Measurements from ENCODE around the gene SYT14.

Gene SYT14

GRCh38 chr1:210214573-210215409, 276.8 kb downstream of the SYT14 start:
- Histone ChIP-seq H3K9me3 (replicated peaks; ENCODE audit: low read length) (no peaks in the 10 kb centered on the region), H3K9ac (ENCODE audit: low read depth, low read length) (no peak overlapping the region), H3K27me3 (ENCODE audit: control insufficient read depth, insufficient read depth, low read length) (no peaks in the 10 kb centered on the region), H3K36me3 (ENCODE audit: insufficient read depth, low read length) (no peaks in the 10 kb centered on the region), H3K4me2 (ENCODE audit: low read length) (no peak overlapping the region), H3K4me3 (ENCODE audit: low read length) (no peak overlapping the region), H3K4me1 (ENCODE audit: control insufficient read depth, insufficient read depth, low read length) (no peaks in the 10 kb centered on the region)

- Histone ChIP-seq H3K4me2 (ENCODE audit: low read length) (no peak overlapping the region), H3K9me3 (replicated peaks; ENCODE audit: low read length) (no peaks in the 10 kb centered on the region), H3K4me1 (ENCODE audit: control insufficient read depth, insufficient read depth, low read length) (no peaks in the 10 kb centered on the region), H3K36me3 (ENCODE audit: insufficient read depth, low read length) (no peaks in the 10 kb centered on the region), H3K4me3 (ENCODE audit: low read length) (no peak overlapping the region), H3K9ac (ENCODE audit: low read depth, low read length) (no peak overlapping the region), H3K27me3 (ENCODE audit: control insufficient read depth, insufficient read depth, low read length) (no peaks in the 10 kb centered on the region)
Measured at GRCh38 chr1:210217482-210217881, 279.5 kb downstream of the SYT14 start.

- Histone ChIP-seq H3K27me3 (ENCODE audit: control insufficient read depth, insufficient read depth, low read length) (no peaks in the 10 kb centered on the region), H3K4me3 (ENCODE audit: low read length) (no peak overlapping the region), H3K9me3 (replicated peaks; ENCODE audit: low read length) (no peaks in the 10 kb centered on the region), H3K36me3 (ENCODE audit: insufficient read depth, low read length) (no peaks in the 10 kb centered on the region), H3K4me2 (ENCODE audit: low read length) (no peak overlapping the region), H3K9ac (ENCODE audit: low read depth, low read length) (no peak overlapping the region), H3K4me1 (ENCODE audit: control insufficient read depth, insufficient read depth, low read length) (no peaks in the 10 kb centered on the region)
Measured at GRCh38 chr1:210218047-210218446, 280.0 kb downstream of the SYT14 start.
